Activated CD4-positive, alpha-beta T cell treated with anti-CD3 and anti-CD28 coated beads for 24 hours (primary cell): Measurements from ENCODE around the gene SMIM7.
"Not testable (repeated sequence)": the region's sequence is repeated elsewhere in the genome, so short reads cannot be mapped to it uniquely, and the experiment has no call there.

Experiments
- DNase-seq, 2 donors: peaks; one replicate each; pipeline ENCODE4 v3.0.0-alpha.2; 2020; ENCODE audit warnings: low read depth in 2 of 2

The SMIM7 gene

DNA sequence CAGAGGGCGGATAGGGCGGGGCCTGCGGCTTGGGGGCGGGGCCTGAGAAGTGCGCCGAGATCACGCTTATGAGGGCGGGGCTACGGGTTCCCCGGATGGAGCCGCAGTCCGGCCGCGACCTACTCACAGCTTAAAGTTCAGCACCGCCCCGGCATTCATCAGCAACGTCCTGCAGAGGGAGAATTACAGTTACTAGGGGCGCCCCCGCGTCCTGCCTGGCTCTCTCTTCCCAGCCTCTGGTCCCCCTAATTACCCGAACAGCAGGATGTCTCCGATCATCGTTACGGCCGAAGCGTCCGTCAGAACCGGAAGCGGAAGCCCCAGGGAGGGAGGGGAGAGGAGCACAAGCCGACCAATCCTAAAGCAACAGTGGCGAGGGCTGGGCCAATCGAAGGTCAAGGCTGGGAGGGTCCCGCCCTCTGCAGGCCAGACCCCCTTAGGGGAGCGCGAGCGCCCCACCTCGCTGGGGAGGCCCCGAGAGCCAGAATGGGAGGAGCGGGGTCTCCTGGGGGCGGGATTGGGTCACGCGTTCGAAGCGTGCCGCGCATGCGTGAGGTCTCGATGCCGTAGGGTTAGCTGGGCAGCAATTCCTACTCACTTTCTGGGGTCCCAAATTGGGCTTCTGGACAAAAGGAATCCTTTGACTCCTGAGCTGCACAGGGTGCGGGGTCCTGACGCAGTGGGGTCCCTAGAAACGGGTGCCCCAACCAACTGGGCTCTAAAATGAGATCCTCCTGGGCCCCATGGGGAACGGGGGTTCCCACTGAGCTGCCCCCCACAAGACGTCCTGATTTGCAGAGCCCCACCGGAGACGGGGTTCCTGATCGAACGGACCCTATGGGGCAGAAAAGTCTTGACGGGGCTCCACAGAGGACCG, at the start of gene SMIM7:
Gene SMIM7, minus strand, starts transcription at position 313 of the 877 bp plus-strand sequence. Its CDS starts 34 bp downstream, at position 279.
- peak; percentile 95 to 97 for DNase-seq

DNA sequence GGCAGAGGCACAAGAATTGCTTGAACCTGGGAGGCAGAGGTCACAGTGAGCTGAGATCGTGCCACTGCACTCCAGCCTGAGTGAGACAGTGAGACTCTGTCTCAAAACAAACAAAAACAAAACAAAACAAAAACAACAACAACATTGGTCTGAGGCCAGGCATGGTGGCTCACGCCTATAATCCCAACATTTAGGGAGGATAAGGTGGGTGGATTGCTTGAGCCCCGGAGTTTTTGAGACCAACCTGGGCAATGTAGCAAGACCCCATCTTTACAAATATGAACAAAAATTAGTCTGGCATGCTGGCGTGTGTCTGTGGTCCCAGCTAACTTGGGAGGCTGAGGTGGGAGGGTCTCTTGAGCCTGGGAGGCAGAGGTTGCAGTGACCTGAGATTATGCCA, 43.7 kb upstream of the SMIM7 start:
- no peak for DNase-seq

DNA sequence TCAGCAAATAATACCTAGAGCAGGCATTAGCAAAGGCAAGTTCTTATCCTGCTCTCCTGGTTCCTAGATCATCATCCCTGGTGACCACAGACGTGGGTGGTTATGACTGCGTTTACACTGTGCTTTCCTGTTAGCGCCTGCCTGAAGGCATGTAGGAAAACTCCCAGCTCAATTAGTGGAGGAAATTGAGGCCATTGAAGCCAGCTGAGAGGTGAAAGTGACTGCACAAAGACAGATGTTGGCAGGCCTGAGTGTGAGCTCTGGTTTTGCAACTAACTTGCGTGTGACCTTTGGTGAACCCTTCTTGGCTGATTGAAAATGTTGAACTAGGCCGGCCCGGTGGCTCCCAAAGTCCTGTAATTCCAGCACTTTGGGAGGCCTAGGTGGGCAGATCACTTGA, 42.2 kb upstream of the SMIM7 start:
- DNase-seq, result no peak

DNA sequence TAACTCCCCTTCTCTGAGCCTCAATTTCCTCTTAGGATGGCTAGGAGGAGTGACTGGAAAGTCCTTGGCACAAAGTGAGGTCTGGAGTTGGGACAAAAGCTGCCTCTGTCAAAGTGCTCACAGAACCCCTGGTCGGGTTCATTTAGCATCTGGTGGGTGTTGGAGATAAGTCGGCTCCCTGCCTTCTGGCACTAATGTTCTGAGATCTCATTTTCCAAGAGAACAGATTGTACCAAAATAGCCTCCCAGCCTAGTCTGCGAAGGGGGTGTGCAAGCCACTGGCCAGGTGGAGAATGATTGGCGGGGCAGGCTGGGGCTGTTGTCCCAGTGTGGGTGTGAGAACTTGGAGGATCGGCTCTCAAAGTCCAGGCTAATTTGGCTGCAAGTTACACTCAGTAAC, 39.0 kb upstream of the SMIM7 start:
- DNase-seq, result no peak

DNA sequence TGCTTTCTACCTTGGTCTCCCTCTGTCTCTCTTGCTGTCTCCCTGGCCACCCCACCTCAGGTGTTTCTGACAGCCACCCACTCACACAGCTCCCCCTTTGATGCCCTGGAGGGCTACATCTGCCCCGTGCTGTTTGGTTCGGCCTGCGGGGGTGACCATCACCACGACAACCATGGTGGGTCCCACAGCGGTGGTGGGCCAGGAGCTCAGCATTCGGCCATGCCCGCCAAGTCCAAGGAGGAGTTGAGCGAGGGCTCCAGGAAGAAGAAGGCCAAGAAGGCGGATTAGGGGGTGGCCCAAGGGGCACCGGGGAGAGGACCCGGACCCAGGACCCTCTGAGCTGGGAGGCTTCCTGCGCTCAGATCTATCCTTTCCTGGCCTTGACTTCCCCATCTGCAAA, 28.1 kb upstream of the SMIM7 start:
- DNase-seq, result no peak

DNA sequence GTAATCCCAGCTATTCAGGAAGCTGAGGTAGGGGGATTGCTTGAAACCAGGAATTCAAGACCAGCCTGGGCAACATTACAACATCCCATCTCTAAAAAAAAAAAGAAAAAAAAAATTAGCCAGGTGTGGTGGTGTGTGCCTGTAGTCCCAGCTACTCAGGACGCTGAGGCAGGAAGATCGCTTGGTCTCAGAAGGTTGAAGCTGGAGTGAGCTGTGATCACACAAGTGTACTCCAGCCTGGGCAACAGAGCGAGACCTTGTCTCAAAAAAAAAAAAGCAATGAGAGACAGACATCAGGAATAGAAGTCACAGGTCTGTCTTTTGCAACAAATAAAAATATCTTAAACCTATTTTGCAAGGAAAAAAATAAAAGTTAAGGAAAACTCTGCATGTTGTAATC, 24.3 kb upstream of the SMIM7 start:
- no peak for DNase-seq

DNA sequence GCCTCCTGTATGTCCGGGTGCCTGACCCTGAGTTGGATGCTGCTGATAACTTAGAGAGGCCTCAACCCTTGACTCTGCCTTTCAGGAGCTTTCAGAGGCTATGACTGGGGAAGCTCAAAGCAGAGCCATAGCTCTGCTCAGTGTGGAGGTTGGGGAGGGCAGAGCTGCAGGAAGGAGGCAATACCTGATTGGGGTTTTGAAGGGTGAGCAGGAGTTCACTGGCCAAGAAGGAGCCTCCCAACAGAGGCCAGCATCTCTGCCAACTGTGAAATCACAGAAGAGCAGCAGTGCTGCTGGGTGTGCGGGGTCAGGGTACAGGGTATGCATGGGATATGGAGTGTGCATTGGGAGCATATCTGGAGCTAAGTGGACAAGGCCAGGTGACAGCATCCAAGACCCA, 22.6 kb upstream of the SMIM7 start:
- DNase-seq, result no peak

DNA sequence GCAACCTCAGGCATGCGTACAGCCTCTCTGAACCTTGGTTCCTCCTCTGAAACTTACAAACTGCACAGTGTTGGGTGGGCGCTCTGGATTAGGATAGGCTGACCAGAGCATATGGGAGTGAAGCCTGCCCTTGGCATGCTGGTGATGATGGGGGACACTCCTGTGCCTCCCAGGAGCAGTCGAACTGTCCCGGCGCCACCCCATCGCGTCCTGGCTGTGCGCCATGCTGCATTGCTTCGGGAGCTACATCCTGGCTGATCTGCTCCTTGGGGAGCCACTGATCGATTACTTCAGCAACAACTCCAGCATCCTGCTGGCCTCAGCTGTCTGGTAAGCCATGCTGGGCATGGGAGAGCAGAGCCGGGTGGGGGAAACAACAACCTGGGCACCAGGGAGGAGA, 19.9 kb upstream of the SMIM7 start:
- DNase-seq, result no peak

DNA sequence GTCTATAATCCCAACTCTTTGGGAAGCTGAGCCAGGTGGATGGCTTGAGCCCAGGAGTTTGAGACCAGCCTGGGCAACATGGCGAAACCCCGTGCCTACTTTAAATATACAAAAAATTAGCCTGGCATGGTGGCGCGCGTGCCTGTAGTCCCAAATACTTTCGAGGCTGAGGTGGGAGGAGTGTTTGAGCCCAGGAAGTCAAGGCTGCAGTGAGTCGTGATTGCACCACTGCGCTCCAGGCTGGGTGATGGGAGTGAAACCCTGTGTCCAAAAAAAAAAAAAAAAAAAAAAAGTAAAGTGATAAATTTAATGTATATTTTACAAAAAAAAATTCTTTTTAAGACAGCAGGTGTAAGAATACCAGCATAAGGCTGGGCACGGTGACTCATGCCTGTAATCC, 18.6 kb upstream of the SMIM7 start:
- DNase-seq, result no peak

DNA sequence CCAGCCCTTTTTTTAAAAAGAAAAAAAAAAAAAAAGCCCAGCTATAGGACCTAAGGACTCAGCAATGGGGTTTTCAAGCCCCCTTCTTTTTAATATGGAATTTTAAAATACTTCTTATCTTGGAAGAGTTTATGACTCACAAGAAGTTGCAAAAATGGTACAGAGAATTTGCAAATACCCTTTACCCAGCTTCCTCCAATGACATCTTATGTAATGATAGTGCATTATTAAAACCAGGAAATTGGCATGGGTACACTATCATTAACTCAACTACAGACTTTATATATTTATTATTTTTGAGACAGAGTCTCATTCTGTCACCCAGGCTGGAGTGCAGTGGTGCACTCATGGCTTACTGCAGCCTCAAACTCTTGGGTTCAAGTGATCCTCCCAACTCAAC, 17.1 kb upstream of the SMIM7 start:
- DNase-seq, result no peak

DNA sequence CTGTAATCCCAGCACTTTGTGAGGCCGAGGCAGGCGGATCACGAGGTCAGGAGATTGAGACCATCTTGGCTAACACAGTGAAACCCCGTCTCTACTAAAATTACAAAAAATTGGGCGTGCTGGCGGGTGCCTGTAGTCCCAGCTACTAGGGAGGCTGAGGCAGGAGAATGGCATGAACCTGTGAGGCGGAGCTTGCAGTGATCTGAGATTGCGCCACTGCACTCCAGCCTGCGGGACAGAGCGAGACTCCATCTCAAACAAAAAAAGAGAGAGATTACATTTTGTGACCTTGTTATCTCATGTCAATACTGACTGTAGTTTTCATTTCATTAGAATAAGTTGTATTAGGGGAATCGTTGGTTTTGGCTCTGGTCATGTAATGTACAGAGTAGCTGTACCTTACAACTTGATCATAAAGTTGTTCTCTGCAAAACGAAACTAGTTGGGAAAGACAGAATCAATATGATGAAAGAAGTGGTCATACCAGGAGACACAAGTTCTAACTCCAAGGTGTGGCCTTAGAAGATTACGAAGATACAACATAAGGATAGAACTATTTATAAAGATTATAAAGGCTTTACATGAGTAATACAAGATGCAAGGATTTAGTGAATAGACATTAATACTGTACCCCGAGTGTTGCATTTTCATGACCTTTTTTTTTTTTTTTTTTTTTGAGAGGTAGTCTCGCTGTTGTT, 16.3 kb upstream of the SMIM7 start:
- DNase-seq, result no peak

DNA sequence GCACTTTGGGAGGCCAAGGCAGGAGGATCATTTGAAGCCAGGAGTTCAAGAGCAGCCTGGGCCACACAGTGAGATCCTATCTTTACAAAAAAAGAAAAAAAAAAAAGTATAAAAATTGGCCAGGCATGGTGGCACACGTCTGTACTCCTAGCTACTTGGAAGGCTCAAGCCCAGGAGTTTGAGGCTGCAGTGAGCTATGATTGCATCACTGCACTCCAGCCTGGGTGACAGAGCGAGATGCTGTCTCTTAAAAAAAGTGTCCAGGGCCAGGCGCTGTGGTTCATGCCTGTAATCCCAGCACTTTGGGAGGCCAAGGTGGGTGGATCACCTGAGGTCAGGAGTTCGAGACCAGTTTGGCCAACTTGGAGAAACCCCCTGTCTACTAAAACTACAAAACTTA, 13.9 kb upstream of the SMIM7 start:
- DNase-seq, result not testable (repeated sequence)

DNA sequence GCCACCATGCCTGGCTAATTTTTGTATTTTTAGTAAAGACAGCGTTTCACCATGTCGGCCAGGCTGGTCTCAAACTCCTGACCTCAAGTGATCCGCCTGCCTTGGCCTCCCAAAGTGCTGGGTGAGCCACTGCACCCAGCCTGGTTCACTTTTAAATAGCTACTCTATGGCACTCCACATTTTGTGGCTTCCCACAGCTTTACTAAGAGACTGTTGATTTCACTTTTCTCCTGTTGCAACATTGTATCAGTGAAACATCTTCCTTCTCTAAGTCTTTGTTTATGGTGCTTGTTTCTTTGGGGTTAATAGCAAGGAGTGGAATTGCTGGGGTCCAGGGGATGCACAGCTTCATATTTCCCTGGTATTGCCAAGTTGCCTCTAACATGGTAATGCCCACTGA, 13.3 kb upstream of the SMIM7 start:
- DNase-seq, result no peak

DNA sequence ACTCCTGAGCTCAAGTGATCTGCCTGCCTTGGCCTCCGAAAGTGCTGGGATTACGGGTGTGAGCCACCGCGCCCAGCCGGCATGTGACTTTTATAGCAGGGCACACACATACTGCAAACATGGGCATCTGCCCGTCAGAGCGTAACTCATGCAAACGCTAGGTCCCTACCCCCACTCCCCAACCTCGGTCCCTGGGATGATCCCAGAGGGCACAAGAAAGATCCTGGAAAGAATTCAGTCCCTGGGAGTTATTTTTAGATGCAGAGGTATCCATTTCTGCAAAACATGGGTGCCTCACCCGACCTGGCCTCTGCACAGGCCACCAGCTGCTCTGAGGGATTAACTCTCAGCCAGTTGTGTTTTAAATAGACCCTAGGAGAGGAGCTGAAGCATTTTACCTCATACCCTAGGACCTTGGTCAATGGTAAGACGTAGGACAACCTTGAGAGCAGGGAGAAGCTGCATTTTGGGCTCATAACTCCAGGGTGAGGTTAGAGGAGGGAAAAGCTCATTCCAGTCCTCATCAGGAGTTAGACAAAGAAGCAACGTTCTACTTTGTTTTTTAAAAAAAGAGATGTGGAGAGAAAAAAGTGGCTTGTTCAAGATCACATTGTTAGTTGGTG, 11.8 kb upstream of the SMIM7 start:
- no peak for DNase-seq

DNA sequence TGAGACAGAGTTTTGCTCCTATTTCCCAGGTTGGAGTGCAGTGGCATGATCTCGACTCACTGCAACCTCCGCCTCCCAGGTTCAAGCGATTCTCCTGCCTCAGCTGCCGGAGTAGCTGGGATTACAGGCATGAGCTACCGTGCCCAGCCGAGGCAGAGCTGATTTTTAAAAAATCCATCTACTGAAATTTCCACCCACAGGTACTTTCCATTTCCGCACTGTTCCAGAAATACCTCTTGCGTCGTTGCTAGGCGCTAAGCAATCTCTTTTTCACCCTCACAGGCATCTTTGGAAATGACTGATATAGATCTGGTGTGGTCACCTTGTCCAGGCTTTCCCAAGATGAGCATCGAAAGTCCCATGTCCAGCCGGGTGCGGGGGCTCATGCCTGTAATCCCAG, 10.3 kb upstream of the SMIM7 start:
- DNase-seq, result no peak

DNA sequence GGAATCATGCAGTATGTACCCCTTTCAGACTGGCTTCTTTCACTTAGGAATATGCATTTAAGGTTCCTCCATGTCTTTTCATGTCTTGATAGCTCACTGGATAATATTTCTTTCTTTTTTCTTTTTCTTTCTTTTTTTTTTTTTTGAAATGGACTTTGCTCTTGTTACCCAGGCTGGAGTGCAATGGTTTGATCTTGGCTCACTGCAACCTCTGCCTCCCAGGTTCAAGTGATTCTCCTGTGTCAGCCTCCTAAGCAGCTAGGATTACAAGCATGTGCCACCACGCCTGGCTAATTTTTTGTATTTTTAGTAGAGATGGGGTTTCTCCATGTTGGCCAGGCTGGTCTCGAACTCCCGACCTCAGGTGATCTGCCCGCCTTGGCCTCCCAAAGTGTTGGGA, 8.8 kb upstream of the SMIM7 start:
- DNase-seq, result not testable (repeated sequence)

DNA sequence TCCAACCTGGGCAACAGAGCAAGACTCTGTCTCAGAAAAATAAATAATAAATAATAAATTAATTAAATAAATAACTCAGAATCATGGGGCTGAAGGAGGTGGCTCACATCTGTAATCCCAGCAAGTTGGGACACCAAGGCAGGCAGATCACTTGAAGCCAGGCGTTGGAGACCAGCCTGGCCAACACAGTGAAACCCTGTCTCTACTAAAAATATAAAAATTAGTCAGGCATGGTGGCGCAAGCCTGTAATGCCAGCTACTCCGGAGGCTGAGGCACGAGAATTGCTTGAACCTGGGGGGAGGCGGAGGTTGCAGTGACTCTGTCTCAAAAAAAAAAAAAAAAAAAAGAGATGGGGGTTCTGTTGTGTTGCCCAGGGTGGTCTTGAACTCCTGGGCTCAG, 8.2 kb upstream of the SMIM7 start:
- no peak for DNase-seq

DNA sequence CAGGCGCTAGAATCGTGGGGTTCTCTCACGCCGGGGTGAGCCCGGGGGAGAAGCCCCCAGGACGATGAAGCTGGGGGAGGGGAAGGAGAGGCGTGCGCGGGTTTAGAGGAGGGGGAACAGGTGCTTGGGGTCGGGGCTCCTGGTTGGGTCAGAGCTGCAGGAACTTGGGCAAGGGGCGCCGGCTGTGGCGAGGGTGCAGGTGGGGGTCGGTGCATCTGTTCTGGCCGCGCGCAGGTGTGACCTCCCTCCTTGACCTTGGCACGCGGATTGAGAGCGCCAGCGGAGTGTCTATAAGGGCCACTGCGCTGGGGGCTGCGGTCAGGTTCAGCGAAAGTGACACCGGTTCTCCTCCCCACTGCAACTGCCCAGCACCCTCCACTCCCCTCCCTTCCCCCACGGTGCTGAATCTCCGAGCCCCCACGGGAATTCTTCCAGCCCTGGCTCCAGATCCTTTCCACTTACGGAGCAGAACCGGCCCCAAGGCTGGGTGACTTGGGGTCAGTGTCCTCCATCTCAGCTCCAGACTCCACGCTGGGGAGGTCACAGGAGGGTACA, 1.6 kb upstream of the SMIM7 start:
- no peak for DNase-seq

DNA sequence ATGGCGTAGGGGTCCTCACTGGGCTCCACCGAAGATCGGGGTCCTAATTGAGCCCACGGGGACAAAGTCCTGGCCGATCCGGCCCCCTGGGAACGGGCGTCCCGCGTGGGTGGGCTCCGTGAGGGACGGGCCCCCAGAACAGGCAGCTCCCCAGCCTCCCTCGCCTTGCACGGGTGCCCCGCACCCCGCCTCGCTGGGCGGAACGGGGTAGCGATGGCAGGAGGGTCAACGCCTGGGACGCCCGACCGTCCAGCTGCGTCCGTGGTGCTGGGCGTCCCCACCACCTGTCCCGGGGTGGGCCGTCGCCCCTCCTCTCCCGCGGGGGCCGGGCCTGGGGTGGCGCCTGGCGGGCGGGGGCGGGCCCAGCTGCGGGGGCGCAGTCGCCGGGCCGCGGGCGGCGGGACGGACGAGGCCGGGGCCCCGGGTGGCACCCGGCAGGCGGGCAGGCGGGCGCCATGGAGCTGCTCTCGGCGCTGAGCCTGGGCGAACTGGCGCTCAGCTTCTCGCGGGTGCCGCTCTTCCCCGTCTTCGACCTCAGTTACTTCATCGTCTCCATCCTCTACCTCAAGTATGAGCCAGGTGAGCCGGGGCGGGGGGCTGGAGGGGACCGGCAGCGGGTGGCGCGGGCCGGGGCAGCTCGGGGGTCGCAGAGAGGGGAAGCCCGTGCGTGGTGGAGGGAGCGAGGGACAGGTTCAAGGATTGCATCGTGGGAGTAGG, 977 bp upstream of the SMIM7 start, which contains the start of gene TMEM38A:
Gene TMEM38A, plus strand, starts transcription at position 377 of the 717 bp plus-strand sequence. Its CDS starts 79 bp downstream, at position 456.
- DNase-seq, result no peak

DNA sequence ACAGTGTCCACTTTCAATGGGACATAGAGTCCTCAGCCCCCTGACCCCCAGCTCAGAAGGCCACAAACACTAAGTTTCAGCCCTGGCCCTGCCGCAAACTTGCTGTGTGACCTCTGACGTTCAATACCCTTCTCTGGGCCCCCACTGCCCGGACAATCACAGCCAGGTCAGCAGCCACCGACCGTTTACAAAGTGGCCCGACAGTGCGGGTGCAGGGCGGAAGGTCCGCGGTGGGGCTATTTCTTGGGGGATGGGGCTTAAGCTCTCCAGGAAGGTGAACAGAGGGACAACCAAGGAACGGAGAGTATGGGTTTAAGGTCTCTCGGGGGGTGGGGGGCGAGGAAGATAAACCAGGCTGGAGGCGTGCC, 496 bp downstream of the SMIM7 start:
- DNase-seq, result no peak

DNA sequence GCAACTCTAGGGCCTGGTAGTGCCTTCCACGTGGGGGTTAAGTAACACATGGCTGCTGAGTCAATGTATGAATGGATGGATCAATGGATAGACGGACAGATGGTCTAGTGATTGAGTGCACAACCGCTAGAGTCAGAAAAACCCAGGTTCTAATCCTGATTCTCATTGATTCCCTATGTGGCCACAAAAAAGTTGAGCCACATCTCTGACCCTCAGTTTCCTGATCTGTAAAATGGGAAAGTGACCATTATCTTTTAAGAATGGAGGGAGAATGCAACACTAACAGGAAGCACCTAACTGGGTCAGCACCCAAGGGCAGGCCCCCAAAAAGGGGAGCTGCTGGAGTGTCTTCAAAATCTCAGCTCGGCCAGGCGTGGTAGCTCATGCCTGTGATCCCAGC, 2.6 kb downstream of the SMIM7 start:
- DNase-seq, result no peak

DNA sequence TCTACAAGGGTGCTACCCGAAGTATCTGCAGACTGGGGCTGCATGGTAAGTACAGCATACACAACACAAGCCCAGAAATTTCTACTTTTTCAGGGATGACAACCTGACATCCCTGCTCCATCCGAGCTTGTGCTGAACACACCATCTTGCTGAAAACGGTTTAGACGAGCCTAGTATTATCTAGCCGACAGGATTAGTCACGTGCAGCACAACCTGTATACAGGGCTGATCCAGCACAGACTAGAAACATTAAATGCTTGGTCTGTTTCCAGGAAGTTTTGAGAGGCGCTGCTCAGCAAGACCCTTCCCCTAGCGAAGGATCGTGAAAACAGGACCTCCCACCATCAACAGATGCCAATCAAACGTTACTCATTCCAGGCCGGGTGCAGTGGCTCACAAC, 4.2 kb downstream of the SMIM7 start:
- no peak for DNase-seq
